ENCODE measurements around the gene KDM8. TPM values are rescaled to one million over a fixed set of nuclear protein-coding genes. Genes with fewer than 3 reads are reported as not detected.

Gene KDM8
- total RNA-seq, 2 donors from 2014 or later: 6.0 to 18.5 TPM

DNA sequence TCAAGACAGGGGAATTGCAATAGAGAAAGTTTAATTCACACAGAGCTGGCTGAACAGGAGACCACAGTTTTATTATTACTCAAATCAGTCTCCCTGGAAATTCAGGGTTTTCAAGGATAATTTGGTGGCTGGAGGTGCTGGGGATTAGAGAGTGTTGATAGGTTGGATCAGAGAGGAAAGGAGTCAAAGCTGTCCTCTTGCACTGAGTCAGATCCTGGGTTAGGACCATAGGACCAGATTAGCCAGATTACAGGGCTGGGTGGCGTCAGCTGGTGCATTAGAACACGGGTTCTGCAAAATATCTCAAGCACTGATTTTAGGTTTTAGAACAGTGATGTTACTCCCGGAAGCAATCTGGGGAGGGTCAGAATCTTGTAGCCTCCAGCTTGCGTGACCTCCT, 67.0 kb downstream of the KDM8 start:
- no peak for TF ChIP-seq POLR2A (IDR thresholded peaks at IDR 0.05)
- no peak for TF ChIP-seq CTCF (IDR thresholded peaks at IDR 0.05)

More for the DNA sequence above, 67.0 kb downstream of the KDM8 start:
- H3K27me3 ChIP-seq: no peaks in the 10 kb centered on the region
- ATAC-seq (no peak), DNase-seq (no peak)
- H3K36me3 ChIP-seq (replicated peaks in 1 of 2; ENCODE audit: insufficient read depth in 1 of 2, low read depth in 2 of 2): no peaks in the 10 kb centered on the region
- H3K27ac ChIP-seq: no peak overlapping the region
- WGBS, 2 donors: 91 to 96% methylated on average over 4 of the region's 4 CpGs
- H3K4me1 ChIP-seq: peaks cover 23% of the 10 kb centered on the region
- intact Hi-C loops (cut with DNase I): no loop called here
- no peak overlapping the region for H3K4me3 ChIP-seq
- no peaks in the 10 kb centered on the region for H3K9me3 ChIP-seq

Other genes with a start within 250 kb of the KDM8 start
- gene C16orf82, start 136.6 kb upstream of the KDM8 start, total RNA-seq: not detected
- gene NSMCE1, start 65.2 kb downstream of the KDM8 start, total RNA-seq: 10 to 100 TPM; 20.1 to 29.1 TPM
- gene IL4R, start 110.4 kb downstream of the KDM8 start, total RNA-seq: 100 to 1,000 TPM in 1 of 2 donors, 10 to 100 TPM in 1; 29.7 to 236 TPM
- gene IL21R, start 198.6 kb downstream of the KDM8 start, total RNA-seq: under 1 TPM in 1 of 2 donors, not detected in 1; 0.26 TPM